Mucosa of descending colon (tissue), 3 donors: ENCODE results near the gene L1CAM. TPM values are rescaled to one million over a fixed set of nuclear protein-coding genes. Genes with fewer than 3 reads are reported as not detected.

Source experiments
- ATAC-seq: fragments of 200-7000 bp; cut with Tn5 transposase; one replicate; pipeline ENCODE4 v1.9.1; 2020; ENCODE audit warnings: mild to moderate bottlenecking, moderate library complexity
- DNase-seq, 3 donors: peaks; one replicate each; pipeline ENCODE4 v3.0.0-alpha.2; 2020
- H3K36me3 ChIP-seq: fragments of 200-600 bp; one replicate; pipeline ENCODE4 v1.8.0; 2021; ENCODE audit warnings: low read depth, mild to moderate bottlenecking
- H3K4me1 ChIP-seq: fragments of 200-600 bp; one replicate; pipeline ENCODE4 v1.8.0; 2021; ENCODE audit warnings: low read depth, mild to moderate bottlenecking
- H3K4me3 ChIP-seq: fragments of 200-600 bp; one replicate; pipeline ENCODE4 v1.8.0; 2021; ENCODE audit warnings: mild to moderate bottlenecking
- H3K9me3 ChIP-seq: fragments of 200-600 bp; one replicate; pipeline ENCODE4 v1.8.0; 2021; ENCODE audit warnings: mild to moderate bottlenecking
- intact Hi-C, 2 donors: fragments of 100-400 bp; cut with DNase I in 1 of 2; cut with micrococcal nuclease in 1 of 2; formaldehyde crosslinking; loops; one replicate each; pipeline versions ENCODE4 v1.11.0 to v1.11.1; 2022; cut with DNase I, micrococcal nuclease
- total RNA-seq, 3 donors: library from RNA; stranded (reverse); fragmentation: NEBNext Ultra II Directional in 2 of 3; extraction: Animal tissue kit (Norgen Biotek cat#: 25700) in 2 of 3; gene quantifications; one replicate each; pipeline versions ENCODE4 v1.2.1 to v1.2.4, GENCODE V29; 2021 to 2023
- TF ChIP-seq, protein P1 (sequence below): fragments of 200-600 bp; IDR thresholded peaks from one replicate; pipeline ENCODE4 v1.8.0; 2022; ENCODE audit warnings: antibody characterized with exemption, mild to moderate bottlenecking
- donor health status: DM: no; HTN: no; CAD: no; lungs with moderate emphysema.
- donor health status: DM: no; HTN: no; CAD: no.
- donor health status: DM: no; HTN: yes; CAD: no.

Gene L1CAM
- total RNA-seq, 3 donors from 2014 or later, result 3.0 to 66.9 (median 7.0) TPM

DNA sequence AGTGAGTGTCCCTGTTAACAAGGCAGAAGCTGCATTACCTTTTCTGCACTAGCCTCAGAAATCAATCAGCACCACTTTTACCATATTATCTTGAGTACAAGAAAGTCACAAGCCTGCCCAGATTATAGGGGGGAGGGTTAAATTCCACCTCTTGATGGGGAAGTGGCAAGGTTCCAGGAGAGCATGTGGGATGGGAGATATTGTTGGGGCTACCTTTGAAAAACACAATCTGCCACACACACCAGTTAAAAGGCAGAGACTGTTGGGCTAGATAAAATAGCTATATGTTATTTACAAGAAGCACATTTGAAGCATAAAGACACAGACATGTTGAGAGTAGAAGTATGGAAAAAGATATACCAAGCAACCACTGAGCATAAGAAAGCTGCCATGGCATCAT lies 11.9 kb upstream of the L1CAM start:
- H3K4me1 ChIP-seq, result no peaks in the 10 kb centered on the region
- intact Hi-C loops, result no loop called here
- H3K36me3 ChIP-seq, result no peaks in the 10 kb centered on the region
- ATAC-seq, result no peak
- TF ChIP-seq, protein P1, sequence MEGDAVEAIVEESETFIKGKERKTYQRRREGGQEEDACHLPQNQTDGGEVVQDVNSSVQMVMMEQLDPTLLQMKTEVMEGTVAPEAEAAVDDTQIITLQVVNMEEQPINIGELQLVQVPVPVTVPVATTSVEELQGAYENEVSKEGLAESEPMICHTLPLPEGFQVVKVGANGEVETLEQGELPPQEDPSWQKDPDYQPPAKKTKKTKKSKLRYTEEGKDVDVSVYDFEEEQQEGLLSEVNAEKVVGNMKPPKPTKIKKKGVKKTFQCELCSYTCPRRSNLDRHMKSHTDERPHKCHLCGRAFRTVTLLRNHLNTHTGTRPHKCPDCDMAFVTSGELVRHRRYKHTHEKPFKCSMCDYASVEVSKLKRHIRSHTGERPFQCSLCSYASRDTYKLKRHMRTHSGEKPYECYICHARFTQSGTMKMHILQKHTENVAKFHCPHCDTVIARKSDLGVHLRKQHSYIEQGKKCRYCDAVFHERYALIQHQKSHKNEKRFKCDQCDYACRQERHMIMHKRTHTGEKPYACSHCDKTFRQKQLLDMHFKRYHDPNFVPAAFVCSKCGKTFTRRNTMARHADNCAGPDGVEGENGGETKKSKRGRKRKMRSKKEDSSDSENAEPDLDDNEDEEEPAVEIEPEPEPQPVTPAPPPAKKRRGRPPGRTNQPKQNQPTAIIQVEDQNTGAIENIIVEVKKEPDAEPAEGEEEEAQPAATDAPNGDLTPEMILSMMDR, result no peak
- DNase-seq, result no peak
- H3K9me3 ChIP-seq, result no peaks in the 10 kb centered on the region
- no peak overlapping the region for H3K4me3 ChIP-seq

DNA sequence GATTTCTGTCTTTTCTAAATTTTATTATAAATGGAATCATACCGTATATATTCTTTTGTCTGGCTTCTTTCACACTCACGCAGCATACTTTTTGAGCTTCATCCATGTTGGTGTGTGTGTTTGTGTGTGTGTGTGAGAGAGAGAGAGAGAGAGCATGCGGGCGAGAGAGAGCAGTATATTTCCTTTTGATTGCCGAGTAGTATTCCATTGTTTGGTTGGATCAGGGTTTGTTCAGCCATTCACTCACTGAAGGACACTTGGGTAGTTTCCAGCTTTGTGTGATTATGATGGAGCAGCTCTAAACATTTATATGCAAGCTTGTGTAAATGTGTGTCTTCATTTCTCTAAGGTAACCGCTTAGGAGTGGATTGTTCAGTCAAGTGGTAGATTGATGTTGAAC lies 3.1 kb upstream of the L1CAM start:
- TF ChIP-seq, protein P1, result no peak
- no peak for ATAC-seq

DNA sequence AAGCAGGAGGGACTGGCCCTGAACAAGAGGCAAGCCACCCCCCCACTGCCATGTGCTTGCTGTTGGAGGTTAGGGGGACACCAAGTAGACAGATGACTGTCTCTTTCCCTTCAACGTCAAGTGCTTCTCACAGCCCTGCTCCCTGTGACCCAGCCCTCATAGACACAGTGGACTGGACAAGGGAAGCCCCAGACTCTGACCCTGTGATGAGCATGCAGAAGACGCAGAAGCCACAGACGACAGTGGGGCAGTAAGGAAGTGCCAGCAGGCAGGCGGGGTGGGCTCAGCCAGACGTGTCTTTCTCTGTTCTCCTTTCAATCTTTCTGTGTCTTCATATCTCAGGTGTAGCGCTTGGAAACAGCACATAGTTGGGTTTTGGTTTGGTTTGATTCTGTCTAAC lies 2.4 kb upstream of the L1CAM start:
- intact Hi-C loops, result no loop called here
- Histone ChIP-seq H3K36me3 (no peaks in the 10 kb centered on the region), H3K4me3 (no peak overlapping the region), H3K9me3 (no peaks in the 10 kb centered on the region), H3K4me1 (no peaks in the 10 kb centered on the region)
- peak; percentile 9 for ATAC-seq
- no peak for DNase-seq
- TF ChIP-seq, protein P1, result no peak

More for the DNA sequence above, 3.1 kb upstream of the L1CAM start:
- intact Hi-C loops, result no loop called here
- Histone ChIP-seq H3K4me3 (no peak overlapping the region), H3K36me3 (no peaks in the 10 kb centered on the region), H3K4me1 (no peaks in the 10 kb centered on the region), H3K9me3 (no peaks in the 10 kb centered on the region)
- no peak for DNase-seq

DNA sequence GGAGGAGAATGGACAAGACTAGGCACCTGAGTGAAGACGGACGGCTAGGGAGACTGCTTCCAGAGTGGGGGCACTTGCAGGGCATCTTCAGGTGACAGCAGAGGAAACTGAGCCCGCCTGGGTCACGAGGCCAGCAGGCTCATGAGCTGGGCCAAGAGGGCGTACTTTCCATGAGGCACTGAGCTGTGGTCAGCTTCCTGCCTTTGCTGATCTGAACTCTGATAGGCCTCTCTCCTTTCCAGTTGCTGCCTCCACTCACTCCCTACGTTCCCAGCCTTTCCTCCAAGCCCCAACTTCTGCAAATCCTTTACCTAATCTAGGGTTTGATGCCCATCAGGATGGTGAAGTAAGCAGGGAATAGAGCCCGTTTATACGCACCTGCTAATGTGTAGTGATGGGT lies 1.4 kb upstream of the L1CAM start:
- H3K36me3 ChIP-seq, result no peaks in the 10 kb centered on the region
- ATAC-seq (no peak), DNase-seq (no peak)
- TF ChIP-seq, protein P1, result no peak
- H3K9me3 ChIP-seq, result no peaks in the 10 kb centered on the region
- H3K4me1 ChIP-seq, result no peaks in the 10 kb centered on the region
- intact Hi-C loops, result no loop called here
- H3K4me3 ChIP-seq, result no peak overlapping the region

DNA sequence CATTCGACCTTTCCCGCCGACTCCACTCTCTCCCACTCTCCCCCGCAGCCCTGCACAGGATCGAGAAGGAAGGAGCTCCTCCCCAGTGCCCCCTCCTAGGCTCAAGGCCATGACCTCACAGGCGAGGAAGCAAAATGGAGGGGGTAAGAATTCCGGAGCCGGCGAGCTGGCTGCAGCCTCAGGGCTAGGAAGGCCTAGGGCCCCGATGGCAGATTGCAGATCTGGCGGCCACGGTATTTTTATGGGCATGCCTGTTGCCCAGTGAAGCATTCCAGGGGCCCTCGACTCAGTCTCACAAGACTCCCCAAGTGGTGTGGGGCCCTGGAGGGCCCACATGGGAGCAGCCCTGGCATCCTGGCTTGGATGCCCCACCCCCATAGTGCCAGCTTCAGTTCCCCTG lies 942 bp upstream of the L1CAM start:
- no peak for DNase-seq
- intact Hi-C loops, result no loop called here
- ATAC-seq, result no peak

More for the DNA sequence above, 942 bp upstream of the L1CAM start:
- Histone ChIP-seq H3K36me3 (no peaks in the 10 kb centered on the region), H3K9me3 (no peaks in the 10 kb centered on the region), H3K4me1 (no peaks in the 10 kb centered on the region), H3K4me3 (no peak overlapping the region)
- TF ChIP-seq, protein P1, result no peak
